GM04503 (cell line): ENCODE data around the gene TBRG1.
A peak's percentile ranks its signal among the peaks of the same experiment; 100 is the strongest.

Experiments used
- DNase-seq: peaks from one replicate; pipeline ENCODE4 v3.0.0-alpha.2; 2012; ENCODE audit warnings: low read depth

The TBRG1 gene

GRCh38 chr11:124618863-124619262 is 3.8 kb upstream of the TBRG1 start:
- no peak for DNase-seq

GRCh38 chr11:124623861-124624525 is 1.3 kb downstream of the TBRG1 start:
- DNase-seq: no peak

DNA sequence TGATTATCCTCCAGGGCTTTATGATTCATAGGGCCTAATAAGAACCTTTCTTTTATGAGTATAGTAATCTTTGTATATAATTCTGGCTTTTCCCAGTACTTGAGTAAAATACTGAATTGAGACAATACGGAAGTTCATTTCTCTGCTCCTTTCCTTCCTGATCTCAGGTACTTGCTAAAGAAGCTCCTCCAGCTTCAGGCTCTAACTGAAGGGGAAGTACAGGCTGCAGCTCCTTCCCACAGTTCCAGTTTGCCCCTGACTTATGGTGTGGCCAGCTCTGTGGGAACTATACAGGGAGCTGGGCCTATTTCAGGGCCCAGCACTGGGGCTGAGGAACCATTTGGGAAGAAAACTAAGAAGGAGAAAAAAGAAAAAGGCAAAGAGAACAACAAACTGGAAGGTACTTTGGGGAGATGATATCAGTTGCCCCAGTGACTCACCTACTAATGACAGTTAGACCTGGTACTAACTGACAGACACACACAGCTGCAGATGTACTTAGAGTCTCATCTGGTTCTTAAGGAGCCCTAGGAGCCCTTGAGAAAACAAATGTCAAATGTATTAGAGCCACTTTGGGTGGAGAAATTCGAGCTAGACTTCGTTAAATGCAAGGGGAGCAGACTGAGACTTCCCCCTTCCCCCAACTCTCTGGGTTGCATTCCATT is 3.0 kb downstream of the TBRG1 start:
- no peak for DNase-seq

- no peak for DNase-seq
Observed at GRCh38 chr11:124627546-124627945, 4.9 kb downstream of the TBRG1 start.

GRCh38 chr11:124629961-124630360 is 7.3 kb downstream of the TBRG1 start:
- no peak for DNase-seq

- DNase-seq: no peak
Observed at GRCh38 chr11:124633355-124633754, 10.7 kb downstream of the TBRG1 start.

GRCh38 chr11:124635932-124636331 is 13.3 kb downstream of the TBRG1 start:
- DNase-seq: no peak

DNA sequence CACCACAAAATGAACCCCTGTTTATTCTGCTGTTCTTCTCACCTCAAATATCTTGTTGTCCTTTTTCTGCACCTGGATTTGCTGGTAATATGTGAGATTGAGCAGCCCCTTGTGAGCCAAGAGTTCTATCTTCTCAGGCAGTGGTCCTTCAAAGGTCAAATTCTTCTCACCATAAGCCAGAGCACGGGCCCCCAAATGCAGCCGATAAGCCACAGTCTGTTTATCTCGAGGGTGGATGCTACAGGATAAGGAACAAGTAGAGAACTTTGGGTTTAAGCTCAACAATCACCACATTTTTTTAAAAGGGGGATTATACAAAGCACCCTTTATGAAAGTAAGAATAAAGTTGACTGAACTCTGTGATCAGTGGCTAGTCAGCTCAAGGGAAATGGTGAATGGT is 15.8 kb downstream of the TBRG1 start:
- DNase-seq: no peak

DNA sequence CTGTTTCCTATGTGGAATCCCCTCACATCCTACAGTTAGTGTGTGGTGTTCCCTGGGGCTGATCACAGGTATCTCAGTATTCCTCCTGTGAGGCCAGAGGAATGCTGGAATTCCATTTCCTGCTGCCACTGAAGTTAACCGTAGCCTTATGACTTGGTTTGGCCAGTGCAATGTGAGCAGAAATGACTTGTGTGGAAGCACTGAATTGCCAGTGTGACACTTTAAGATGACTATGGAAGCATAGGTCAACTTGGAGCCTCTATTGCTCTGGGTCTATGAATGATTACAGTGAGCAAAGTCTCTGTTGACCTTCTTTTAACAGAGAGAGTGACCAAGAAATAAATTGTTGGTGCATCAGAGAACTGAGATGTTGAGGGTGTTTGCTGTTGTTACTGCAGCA is 16.5 kb downstream of the TBRG1 start:
- DNase-seq: no peak

DNA sequence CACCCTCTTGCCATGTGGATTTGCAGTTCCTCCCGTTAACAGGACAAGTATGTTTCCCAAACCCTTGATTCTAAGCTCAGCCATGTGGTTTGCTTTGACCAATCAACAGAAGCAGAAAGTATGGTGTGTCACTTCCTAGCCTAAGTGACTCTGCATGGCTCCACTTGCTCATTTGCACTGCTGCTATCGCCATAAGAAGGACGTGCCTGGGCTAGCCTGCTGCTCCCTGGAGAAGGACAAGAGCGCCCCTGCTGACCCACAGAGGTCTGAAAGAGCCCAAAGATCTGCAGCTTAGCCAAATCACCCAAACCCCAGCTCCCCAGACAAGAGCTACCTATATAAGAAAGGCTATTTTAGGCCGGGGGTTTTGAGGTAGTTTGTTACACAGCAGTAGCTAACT is 18.0 kb downstream of the TBRG1 start:
- DNase-seq: no peak

GRCh38 chr11:124642628-124643027 is 20.0 kb downstream of the TBRG1 start:
- DNase-seq: no peak

- no peak for DNase-seq
Observed at GRCh38 chr11:124643042-124643604, 20.5 kb downstream of the TBRG1 start.

DNA sequence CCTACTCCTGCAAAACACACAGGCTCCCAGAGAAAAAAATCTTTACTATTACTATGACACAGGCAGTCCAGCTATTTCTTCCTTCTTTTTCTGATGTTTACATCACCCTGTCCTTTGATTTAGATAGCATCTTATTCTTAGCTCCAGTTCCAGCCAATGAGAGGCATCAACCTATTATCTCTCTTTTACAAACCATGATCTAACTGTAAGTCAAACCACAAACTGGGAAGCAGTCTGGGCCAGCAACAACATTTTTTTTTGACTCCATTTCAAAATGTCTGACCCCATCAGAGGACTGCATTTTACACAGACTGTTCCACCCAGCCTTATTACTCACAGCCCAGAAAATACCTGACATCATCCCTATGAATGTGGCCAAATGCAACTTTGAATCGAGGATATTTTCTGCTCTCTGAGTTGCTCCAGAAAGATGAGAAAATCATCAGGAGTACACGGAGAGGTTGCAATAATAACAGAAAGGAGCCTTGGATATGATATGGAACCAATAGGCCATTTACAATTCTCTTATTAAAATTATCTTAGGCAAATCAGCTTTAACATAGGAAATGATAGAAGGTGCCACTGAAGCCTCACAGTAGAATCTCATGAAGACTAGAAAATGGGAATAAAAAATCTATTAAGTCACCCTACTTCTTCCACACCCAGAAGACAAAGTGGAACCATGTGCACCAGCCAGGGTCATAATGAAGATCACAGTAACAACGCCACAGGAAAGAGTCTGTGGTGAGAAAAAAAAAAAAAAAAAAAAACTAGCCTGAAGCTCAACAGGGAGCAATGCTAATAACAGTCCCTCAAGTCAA is 21.2 kb downstream of the TBRG1 start:
- peak; percentile 70 for DNase-seq

DNA sequence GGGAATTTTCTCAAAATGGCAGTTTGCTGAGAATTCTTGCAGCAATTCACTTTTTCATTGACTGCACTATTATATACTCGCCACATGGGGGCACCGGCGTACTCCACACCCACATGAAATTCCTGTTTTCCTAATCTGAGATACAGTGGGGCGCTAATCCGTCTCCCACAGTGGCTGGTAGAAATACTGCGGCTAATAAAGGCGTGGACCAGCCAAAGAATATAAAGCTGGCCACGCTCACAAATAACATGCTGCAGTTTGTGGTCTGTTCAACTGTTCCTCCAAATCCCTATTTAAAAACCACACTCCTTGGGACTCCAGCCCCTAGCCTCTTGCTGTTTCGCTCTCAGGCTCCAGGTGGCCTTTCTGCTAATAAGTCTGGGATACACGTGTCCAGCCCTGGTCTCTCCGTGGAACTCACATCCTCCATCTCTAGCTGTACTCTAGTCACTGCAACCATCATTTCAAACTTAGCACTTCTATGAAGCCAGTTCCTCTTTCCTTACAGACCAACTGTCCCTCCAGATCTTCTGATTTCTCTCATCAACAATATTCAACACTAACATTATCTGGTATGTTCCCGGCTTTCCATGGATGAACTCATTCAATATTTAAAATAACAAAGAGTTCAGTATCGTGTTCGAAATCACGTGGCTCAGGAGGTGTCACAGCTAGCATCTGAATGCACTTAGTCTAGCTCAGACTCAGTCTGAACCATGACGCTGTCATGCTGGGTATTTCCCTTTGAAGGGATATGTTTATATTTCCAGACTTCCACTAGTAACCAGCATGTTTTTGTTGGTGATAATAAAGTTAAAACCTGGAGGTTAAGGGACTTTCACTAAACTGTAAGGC is 22.0 kb downstream of the TBRG1 start:
- DNase-seq: peak; percentile 21

- DNase-seq: no peak
Observed at GRCh38 chr11:124646148-124646547, 23.5 kb downstream of the TBRG1 start.

DNA sequence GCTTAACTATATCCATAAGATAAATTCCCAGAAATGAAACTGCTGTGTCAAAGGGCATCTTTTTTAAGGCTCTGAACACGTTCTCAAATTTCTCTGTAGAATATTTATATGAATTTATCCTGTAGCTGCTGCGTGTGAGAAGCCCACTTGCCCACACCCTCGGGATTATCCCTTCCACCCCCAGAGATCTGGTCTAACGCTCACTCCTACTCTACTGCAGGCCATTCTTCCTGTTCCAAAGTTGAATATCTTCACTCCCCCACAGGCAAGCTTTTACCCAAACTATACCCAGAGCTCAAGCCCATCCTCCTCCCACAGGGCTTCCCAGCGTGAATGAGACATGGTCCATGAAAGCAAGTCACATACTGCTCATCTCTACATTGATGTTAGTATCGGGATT is 25.9 kb downstream of the TBRG1 start:
- DNase-seq: no peak

GRCh38 chr11:124656774-124657630 is 34.3 kb downstream of the TBRG1 start:
- DNase-seq: no peak

GRCh38 chr11:124657904-124658303 is 35.2 kb downstream of the TBRG1 start:
- DNase-seq: no peak

GRCh38 chr11:124658501-124658900 is 35.8 kb downstream of the TBRG1 start:
- no peak for DNase-seq

DNA sequence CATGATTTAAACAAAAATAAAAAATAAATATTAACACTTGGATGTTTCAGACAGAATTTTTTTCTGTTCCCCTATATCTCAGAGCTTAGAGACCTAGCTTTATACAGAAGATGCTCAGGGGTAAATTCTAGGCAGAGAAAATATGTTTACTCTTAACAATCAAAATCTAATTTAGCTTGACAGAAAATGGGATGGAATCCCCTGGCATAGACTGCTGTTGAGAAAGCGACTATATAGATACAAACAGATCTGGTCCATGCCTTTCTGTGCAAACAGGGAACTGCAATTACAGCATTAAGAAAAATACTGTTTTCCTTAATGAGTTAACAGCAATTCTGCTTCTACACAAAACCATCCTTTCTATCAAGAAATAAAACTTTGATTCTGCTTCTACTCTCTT is 36.3 kb downstream of the TBRG1 start:
- no peak for DNase-seq

DNA sequence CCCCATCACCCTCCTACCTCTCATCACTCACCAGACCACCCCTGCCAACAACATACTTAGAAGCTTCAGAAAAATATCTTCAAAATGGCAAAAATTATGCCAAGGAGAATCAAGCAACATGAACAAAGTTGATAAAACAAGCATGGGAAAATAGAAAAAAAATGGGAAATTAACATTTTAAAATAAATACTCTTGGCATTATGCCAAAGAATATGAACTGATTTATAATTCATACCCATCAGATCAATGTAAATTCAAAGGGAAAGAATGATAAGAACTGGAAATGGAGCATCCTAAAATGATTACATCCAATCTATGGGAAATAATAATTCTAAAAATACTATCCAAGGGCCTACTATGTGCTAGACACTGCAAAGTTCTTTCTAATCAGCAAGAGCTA is 38.9 kb downstream of the TBRG1 start:
- DNase-seq: no peak
